HepG2 (cell line): ENCODE measurements around the gene THY1. TPM values are rescaled to one million over a fixed set of nuclear protein-coding genes. Genes with fewer than 3 reads are reported as not detected.
A peak's percentile ranks its signal among the peaks of the same experiment; 100 is the strongest.

ENCODE experiments used
- ARHGAP35 ChIP-seq: sonication (generic); formaldehyde crosslinking; IDR thresholded peaks from 2 replicates; pipeline ENCODE4 v1.9.0; 2022; ENCODE audit warnings: mild to moderate bottlenecking, inconsistent platforms, moderate library complexity, missing genetic modification reagents, borderline replicate concordance
- ATAD3A ChIP-seq: sonication (generic); formaldehyde crosslinking; IDR thresholded peaks from 2 replicates; pipeline ENCODE4 v1.4.0; 2020; ENCODE audit warnings: missing genetic modification reagents
- FOXP4 ChIP-seq: sonication (generic); formaldehyde crosslinking; IDR thresholded peaks from 2 replicates; pipeline ENCODE4 v1.4.0; 2020; ENCODE audit warnings: missing genetic modification reagents
- KDM3A ChIP-seq: IDR thresholded peaks from 2 replicates; pipeline ENCODE4 v1.6.1; 2018; ENCODE audit warnings: low read depth, missing compliant biosample characterization
- NCOA2 ChIP-seq: sonication (generic); formaldehyde crosslinking; IDR thresholded peaks from 2 replicates; pipeline ENCODE4 v1.8.0; 2022; ENCODE audit warnings: inconsistent platforms
- SALL1 ChIP-seq: sonication (generic); formaldehyde crosslinking; IDR thresholded peaks from 2 replicates; pipeline ENCODE4 v1.8.0; 2022; ENCODE audit warnings: mild to moderate bottlenecking, missing genetic modification reagents
- SMAD3 ChIP-seq: sonication (generic); formaldehyde crosslinking; IDR thresholded peaks from 2 replicates; pipeline ENCODE4 v1.4.0; 2020; ENCODE audit warnings: missing genetic modification reagents
- SSRP1 ChIP-seq: IDR thresholded peaks from 2 replicates; pipeline ENCODE4 v1.6.1; 2016; ENCODE audit warnings: control low read depth
- STAG1 ChIP-seq: sonication (generic); formaldehyde crosslinking; IDR thresholded peaks from 2 replicates; pipeline ENCODE4 v1.4.0; 2020; ENCODE audit warnings: missing genetic modification reagents
- ZBTB40 ChIP-seq, 2 experiments: fragments of 450-650 bp in 1 of 2; sonication (generic) in 1 of 2; formaldehyde crosslinking in 1 of 2; IDR thresholded peaks; 2 replicates each; pipeline versions ENCODE4 v1.6.1 to v1.8.0; 2016 to 2022; ENCODE audit warnings: antibody characterized with exemption in 1 of 2, mild to moderate bottlenecking in 1 of 2, missing genetic modification reagents in 1 of 2
- ZNF275 ChIP-seq: sonication (generic); formaldehyde crosslinking; IDR thresholded peaks from 2 replicates; pipeline ENCODE4 v1.8.0; 2022; ENCODE audit warnings: missing genetic modification reagents, mild to moderate bottlenecking, inconsistent platforms, borderline replicate concordance
- ZNF580 ChIP-seq: IDR thresholded peaks from 2 replicates; pipeline ENCODE4 v1.6.1; 2016; ENCODE audit warnings: low read depth, borderline replicate concordance
- ZNF598 ChIP-seq: sonication (generic); formaldehyde crosslinking; IDR thresholded peaks from 2 replicates; pipeline ENCODE4 v1.5.1; 2020; ENCODE audit warnings: mild to moderate bottlenecking, missing genetic modification reagents, borderline replicate concordance
- ZNF780A ChIP-seq: sonication (generic); formaldehyde crosslinking; IDR thresholded peaks from 2 replicates; pipeline ENCODE4 v1.8.0; 2022; ENCODE audit warnings: mild to moderate bottlenecking, missing genetic modification reagents, moderate library complexity
- ZSCAN25 ChIP-seq: sonication (generic); formaldehyde crosslinking; IDR thresholded peaks from 2 replicates; pipeline ENCODE4 v1.8.0; 2022; ENCODE audit warnings: mild to moderate bottlenecking, missing genetic modification reagents
- polyA plus RNA-seq, 8 experiments: library from polyadenylated mRNA; depleted of rRNA in 3 of 8; stranded (reverse) in 7 of 8; unstranded in 1 of 8; fragments of >200 nt; fragmentation: Illumina TruSeq in 4 of 8; extraction: Trizol in 4 of 8; gene quantifications; 2 replicates each; pipeline versions ENCODE4 v1.2.1 to v1.2.3, GENCODE V29; 2011 to 2016; ENCODE audit warnings: low read depth in 4 of 8, missing spikeins in 1 of 8, mixed read lengths in 1 of 8; ENCODE audit not compliant: insufficient read depth in 1 of 8
- total RNA-seq, 5 experiments: library from RNA; depleted of rRNA; stranded (reverse); fragments of >200 nt; fragmentation: Illumina TruSeq; extraction: Trizol; gene quantifications; 2 replicates each; pipeline ENCODE4 v1.2.3, GENCODE V29; 2016; ENCODE audit warnings: low read depth in 1 of 5

The THY1 gene
- total and polyA plus RNA-seq, 2 of the 13 experiments (the other 11 are each of a cell fraction or from before 2014, with no cell fraction given) = not detected

GRCh38 chr11:119373921-119374631 is 48.9 kb downstream of the THY1 start (continued):
- TF ChIP-seq STAG1 (CRISPR knock-in tag) (peak; percentile 84), ZNF275 (CRISPR knock-in tag) (0 out of 2 replicates have a peak, but pooled peaks have one; percentile 59), KDM3A (CRISPR knock-in tag) (0 out of 2 replicates have a peak, but pooled peaks have one; percentile 69), ZBTB40 (IDR thresholded peaks at IDR 0.05) (no peak), ZBTB40 (CRISPR knock-in tag; IDR thresholded peaks at IDR 0.05) (no peak), ARHGAP35 (CRISPR knock-in tag) (no peak), ZSCAN25 (CRISPR knock-in tag) (peak; percentile 34; the same call in 1 of the 2 replicates), FOXP4 (CRISPR knock-in tag) (0 out of 2 replicates have a peak, but pooled peaks have one; percentile 12), SSRP1 (CRISPR knock-in tag) (0 out of 2 replicates have a peak, but pooled peaks have one; percentile 40), NCOA2 (0 out of 2 replicates have a peak, but pooled peaks have one; percentile 38), ZNF780A (no peak), ZNF598 (CRISPR knock-in tag) (no peak), ZNF580 (CRISPR knock-in tag) (peak; percentile 68; the same call in 1 of the 2 replicates), SALL1 (CRISPR knock-in tag) (0 out of 2 replicates have a peak, but pooled peaks have one; percentile 11), ATAD3A (CRISPR knock-in tag) (no peak), SMAD3 (CRISPR knock-in tag) (peak; percentile 67; the same call in 1 of the 2 replicates)
